ENCODE results near the gene TDRKH. TPM values are rescaled to one million over a fixed set of nuclear protein-coding genes. Genes with fewer than 3 reads are reported as not detected.

The TDRKH gene
- total RNA-seq, 1 experiment from 2014 or later, result 25.7 TPM

DNA sequence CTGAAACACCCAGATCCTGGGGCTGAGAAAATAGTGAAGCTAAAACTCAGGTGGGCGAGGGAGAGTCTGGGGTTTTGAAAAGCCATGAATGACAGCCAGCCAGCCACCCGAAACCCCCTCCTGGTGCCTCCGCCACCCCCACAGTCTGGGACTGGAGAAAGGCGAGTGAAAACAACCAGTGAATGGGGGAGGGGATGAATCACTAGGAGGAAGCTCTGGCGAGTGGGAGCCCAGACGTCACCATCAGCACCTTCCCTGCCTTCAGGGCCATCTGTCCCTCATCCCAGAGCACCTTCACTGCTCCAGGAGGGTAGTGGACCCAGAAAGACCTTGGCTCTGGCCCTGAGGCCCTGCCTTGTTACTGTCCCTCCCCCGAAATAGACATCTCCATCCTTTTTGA is 32.1 kb upstream of the TDRKH start:
- Mint-ChIP-seq H3K36me3 (ENCODE audit: insufficient read depth, unreplicated experiment) (no peaks in the 10 kb centered on the region), H3K9me3 (ENCODE audit: low read depth, unreplicated experiment) (no peaks in the 10 kb centered on the region), H3K4me1 (ENCODE audit: low read depth, unreplicated experiment) (peaks cover 8% of the 10 kb centered on the region), H3K27ac (ENCODE audit: unreplicated experiment) (no peak overlapping the region), H3K27me3 (ENCODE audit: unreplicated experiment) (peaks cover 40% of the 10 kb centered on the region), H3K4me3 (ENCODE audit: low read depth, unreplicated experiment) (no peak overlapping the region)
- TF ChIP-seq, protein P1, sequence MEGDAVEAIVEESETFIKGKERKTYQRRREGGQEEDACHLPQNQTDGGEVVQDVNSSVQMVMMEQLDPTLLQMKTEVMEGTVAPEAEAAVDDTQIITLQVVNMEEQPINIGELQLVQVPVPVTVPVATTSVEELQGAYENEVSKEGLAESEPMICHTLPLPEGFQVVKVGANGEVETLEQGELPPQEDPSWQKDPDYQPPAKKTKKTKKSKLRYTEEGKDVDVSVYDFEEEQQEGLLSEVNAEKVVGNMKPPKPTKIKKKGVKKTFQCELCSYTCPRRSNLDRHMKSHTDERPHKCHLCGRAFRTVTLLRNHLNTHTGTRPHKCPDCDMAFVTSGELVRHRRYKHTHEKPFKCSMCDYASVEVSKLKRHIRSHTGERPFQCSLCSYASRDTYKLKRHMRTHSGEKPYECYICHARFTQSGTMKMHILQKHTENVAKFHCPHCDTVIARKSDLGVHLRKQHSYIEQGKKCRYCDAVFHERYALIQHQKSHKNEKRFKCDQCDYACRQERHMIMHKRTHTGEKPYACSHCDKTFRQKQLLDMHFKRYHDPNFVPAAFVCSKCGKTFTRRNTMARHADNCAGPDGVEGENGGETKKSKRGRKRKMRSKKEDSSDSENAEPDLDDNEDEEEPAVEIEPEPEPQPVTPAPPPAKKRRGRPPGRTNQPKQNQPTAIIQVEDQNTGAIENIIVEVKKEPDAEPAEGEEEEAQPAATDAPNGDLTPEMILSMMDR (IDR thresholded peaks at IDR 0.05; ENCODE audit: unreplicated experiment), result no peak
- CTCF ChIA-PET, result no interaction called here
- BruUV-seq (replicated peaks), result no TSS peak
- intact Hi-C loops (cut with micrococcal nuclease; ENCODE audit: unreplicated experiment), result no loop called here
- DNase-seq, result no peak

DNA sequence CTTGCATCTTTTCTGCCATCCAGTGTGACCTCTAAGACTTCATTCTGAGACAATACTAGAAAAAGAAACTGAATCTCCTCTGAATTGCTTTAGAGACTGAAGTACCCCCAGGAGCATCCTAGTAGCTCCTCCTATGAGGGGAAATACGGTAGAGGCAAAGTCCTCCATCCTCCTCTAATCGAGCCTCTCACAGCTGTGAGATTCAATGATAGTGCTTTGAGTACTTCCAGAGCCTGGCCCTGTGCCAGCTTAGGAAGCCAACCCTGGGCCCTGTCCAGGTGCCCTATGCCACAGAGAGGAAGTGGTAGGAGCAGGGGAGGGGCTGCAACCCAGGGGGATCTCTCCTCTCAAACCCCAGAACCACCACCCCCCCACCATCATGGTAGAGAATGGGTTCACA is 30.6 kb upstream of the TDRKH start:
- Mint-ChIP-seq H3K36me3 (ENCODE audit: insufficient read depth, unreplicated experiment) (no peaks in the 10 kb centered on the region), H3K27me3 (ENCODE audit: unreplicated experiment) (peaks cover 49% of the 10 kb centered on the region), H3K4me3 (ENCODE audit: low read depth, unreplicated experiment) (no peak overlapping the region), H3K9me3 (ENCODE audit: low read depth, unreplicated experiment) (no peaks in the 10 kb centered on the region), H3K4me1 (ENCODE audit: low read depth, unreplicated experiment) (peaks cover 8% of the 10 kb centered on the region), H3K27ac (ENCODE audit: unreplicated experiment) (no peak overlapping the region)
- no TSS peak for BruUV-seq (replicated peaks)
- DNase-seq, result no peak
- TF ChIP-seq, protein P1 (IDR thresholded peaks at IDR 0.05; ENCODE audit: unreplicated experiment), result no peak
- CTCF ChIA-PET, result interaction anchor here (0.6 to 2.4 kb wide), 4 partner anchors 10 to 1447 kb away, joined by 3 to 12 read pairs (median 4); partner anchors contain the start of gene TDRKH
- intact Hi-C loops (cut with micrococcal nuclease; ENCODE audit: unreplicated experiment), result no loop called here

DNA sequence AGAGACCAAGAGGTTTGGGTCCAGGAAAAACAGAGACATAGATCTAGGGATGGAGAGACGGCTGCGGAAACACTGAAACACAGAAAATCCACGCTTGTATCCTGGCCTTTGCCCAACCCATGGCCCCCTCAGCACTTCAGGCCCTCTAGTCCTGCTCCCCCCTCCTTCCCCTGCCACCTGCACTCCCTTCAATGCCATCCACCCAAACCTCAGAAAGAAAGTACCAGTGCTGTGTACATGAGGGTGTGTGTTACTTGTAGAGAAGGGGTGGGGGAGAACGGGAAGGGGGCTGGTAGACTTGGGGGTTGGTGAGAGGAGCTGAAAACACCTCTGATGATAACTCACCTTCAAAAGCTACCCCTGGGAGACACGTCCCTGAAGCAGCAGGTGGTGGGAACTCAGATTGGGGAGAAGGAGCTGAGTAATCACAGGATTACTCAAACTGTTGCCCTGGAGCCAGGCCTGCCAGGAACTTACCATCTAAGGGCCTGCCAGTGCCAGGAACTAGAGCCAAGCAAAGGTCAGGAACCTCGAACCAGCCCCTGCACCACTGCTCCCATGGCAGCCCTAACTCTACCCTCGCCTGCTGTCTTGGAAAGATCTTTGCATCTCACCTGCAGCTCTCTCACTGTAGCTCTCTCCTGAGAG is 29.8 kb upstream of the TDRKH start:
- no peak for DNase-seq
- intact Hi-C loops (cut with micrococcal nuclease; ENCODE audit: unreplicated experiment), result no loop called here
- H3K27ac Mint-ChIP-seq (ENCODE audit: unreplicated experiment), result no peak overlapping the region
- BruUV-seq (replicated peaks), result no TSS peak
- no peak overlapping the region for H3K4me3 Mint-ChIP-seq (ENCODE audit: low read depth, unreplicated experiment)
- CTCF ChIA-PET, result interaction anchor here (0.6 to 2.4 kb wide), 5 partner anchors 9 to 35 kb away, joined by 3 to 12 read pairs (median 4); partner anchors contain the start of gene TDRKH
- TF ChIP-seq, protein P1 (IDR thresholded peaks at IDR 0.05; ENCODE audit: unreplicated experiment), result no peak
- no peaks in the 10 kb centered on the region for H3K9me3 Mint-ChIP-seq (ENCODE audit: low read depth, unreplicated experiment)
- peaks cover 51% of the 10 kb centered on the region for H3K27me3 Mint-ChIP-seq (ENCODE audit: unreplicated experiment)
- peaks cover 8% of the 10 kb centered on the region for H3K4me1 Mint-ChIP-seq (ENCODE audit: low read depth, unreplicated experiment)
- H3K36me3 Mint-ChIP-seq (ENCODE audit: insufficient read depth, unreplicated experiment), result no peaks in the 10 kb centered on the region

DNA sequence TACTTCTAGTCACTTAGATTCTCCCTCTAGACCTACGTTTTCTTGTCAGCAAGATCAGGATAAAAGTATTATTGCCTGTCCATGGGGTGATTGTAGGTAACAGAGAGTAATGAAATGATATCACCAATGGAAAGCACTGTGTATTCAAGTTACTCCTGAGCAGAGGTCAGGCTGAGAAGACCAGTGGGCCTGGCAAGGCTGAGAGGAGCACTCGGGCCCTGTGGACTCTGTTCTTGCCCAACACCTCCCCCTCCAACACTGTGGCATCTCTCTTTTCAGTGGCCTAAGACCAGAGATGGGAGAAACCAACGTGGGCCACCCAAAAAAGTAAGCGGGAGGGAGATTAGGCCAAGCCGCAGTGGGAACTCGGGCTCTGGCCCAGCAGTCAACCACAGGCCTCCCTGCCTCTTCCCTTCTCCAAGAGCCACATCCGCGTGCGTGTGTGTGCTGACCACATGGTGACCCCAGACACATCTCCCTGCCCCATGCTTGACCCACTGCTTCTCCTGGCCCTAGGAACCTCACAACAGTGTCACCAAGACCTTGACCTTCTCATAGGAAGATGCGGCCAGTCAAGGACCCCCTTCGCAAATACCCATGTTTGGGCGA is 29.0 kb upstream of the TDRKH start:
- H3K27ac Mint-ChIP-seq (ENCODE audit: unreplicated experiment), result no peak overlapping the region
- intact Hi-C loops (cut with micrococcal nuclease; ENCODE audit: unreplicated experiment), result no loop called here
- no peaks in the 10 kb centered on the region for H3K9me3 Mint-ChIP-seq (ENCODE audit: low read depth, unreplicated experiment)
- no peaks in the 10 kb centered on the region for H3K36me3 Mint-ChIP-seq (ENCODE audit: insufficient read depth, unreplicated experiment)
- DNase-seq, result no peak
- peaks cover 51% of the 10 kb centered on the region for H3K27me3 Mint-ChIP-seq (ENCODE audit: unreplicated experiment)
- no peak overlapping the region for H3K4me3 Mint-ChIP-seq (ENCODE audit: low read depth, unreplicated experiment)
- CTCF ChIA-PET, result interaction anchor here (1.3 to 2.4 kb wide), 2 partner anchors 17 to 29 kb away, joined by 3 to 12 read pairs; partner anchors contain the start of gene TDRKH
- TF ChIP-seq, protein P1 (IDR thresholded peaks at IDR 0.05; ENCODE audit: unreplicated experiment), result no peak
- no TSS peak for BruUV-seq (replicated peaks)
- H3K4me1 Mint-ChIP-seq (ENCODE audit: low read depth, unreplicated experiment), result peaks cover 8% of the 10 kb centered on the region

All from Calu3 (cell line).